HG02763 (cell line): ENCODE measurements around the gene RTL1.

Experiments
- ATAC-seq: cut with Tn5 transposase; IDR thresholded peaks from one replicate; pipeline ENCODE4 v1.9.1; 2021; ENCODE audit warnings: mild to moderate bottlenecking, moderate library complexity; ENCODE audit not compliant: unreplicated experiment

Gene RTL1

GRCh38 chr14:100903672-100904185 is at the start of gene RTL1:
RTL1 (minus strand) TSS chr14:100903722; CDS start chr14:100884788, 18,934 bp downstream.
- no peak for ATAC-seq

- ATAC-seq, result no peak
Observed at GRCh38 chr14:100950024-100950423, 46.5 kb upstream of the RTL1 start.

- ATAC-seq, result no peak
Observed at GRCh38 chr14:100944052-100944451, 40.5 kb upstream of the RTL1 start.

GRCh38 chr14:100930270-100930669 is 26.7 kb upstream of the RTL1 start:
- no peak for ATAC-seq

GRCh38 chr14:100915560-100915959 is 12.0 kb upstream of the RTL1 start:
- no peak for ATAC-seq

- no peak for ATAC-seq
Observed at GRCh38 chr14:100914597-100915021, 11.1 kb upstream of the RTL1 start.

- ATAC-seq, result no peak
Observed at GRCh38 chr14:100911665-100912316, 8.3 kb upstream of the RTL1 start.

- ATAC-seq, result no peak
Observed at GRCh38 chr14:100910888-100911664, 7.6 kb upstream of the RTL1 start.

GRCh38 chr14:100909439-100909838 is 5.9 kb upstream of the RTL1 start:
- no peak for ATAC-seq

- ATAC-seq, result no peak
Observed at GRCh38 chr14:100907240-100907639, 3.7 kb upstream of the RTL1 start.

GRCh38 chr14:100906420-100906819 is 2.9 kb upstream of the RTL1 start:
- no peak for ATAC-seq

GRCh38 chr14:100905166-100905565 is 1.6 kb upstream of the RTL1 start:
- ATAC-seq, result no peak

GRCh38 chr14:100904307-100905087 is 975 bp upstream of the RTL1 start:
- ATAC-seq, result no peak

- ATAC-seq, result no peak
Observed at GRCh38 chr14:100903134-100903468, 421 bp downstream of the RTL1 start.

GRCh38 chr14:100902295-100903133 is 1.0 kb downstream of the RTL1 start:
- no peak for ATAC-seq

- no peak for ATAC-seq
Observed at GRCh38 chr14:100901391-100902183, 1.9 kb downstream of the RTL1 start.

GRCh38 chr14:100900837-100901390 is 2.6 kb downstream of the RTL1 start:
- no peak for ATAC-seq

GRCh38 chr14:100899884-100900771 is 3.4 kb downstream of the RTL1 start:
- ATAC-seq, result no peak
